Activated naive CD4-positive, alpha-beta T cell treated with anti-CD3 and anti-CD28 coated beads for 36 hours (primary cell): ENCODE data around the gene HLA-G. TPM values are rescaled to one million over a fixed set of nuclear protein-coding genes. Genes with fewer than 3 reads are reported as not detected.
"Not testable (repeated sequence)": the region's sequence is repeated elsewhere in the genome, so short reads cannot be mapped to it uniquely, and the experiment has no call there.

Source experiments
- CTCF ChIA-PET: fragments of 350-600 bp; sonication (Branson Sonifier 250); formaldehyde crosslinking; loops from one replicate; lab custom pipeline; 2021; ENCODE audit warnings: antibody characterized with exemption; lab: Charles Lee
- DNase-seq: peaks from one replicate; pipeline ENCODE4 v3.0.0-alpha.2; 2020
- H3K27ac Mint-ChIP-seq: one replicate; pipeline ENCODE4 v1.8.0; 2021; ENCODE audit warnings: mild to moderate bottlenecking, mixed read lengths
- H3K27me3 Mint-ChIP-seq: one replicate; pipeline ENCODE4 v1.8.0; 2021; ENCODE audit warnings: low read depth, mixed read lengths
- H3K36me3 Mint-ChIP-seq: one replicate; pipeline ENCODE4 v1.8.0; 2021; ENCODE audit warnings: low read depth, mixed read lengths
- H3K4me1 Mint-ChIP-seq: one replicate; pipeline ENCODE4 v1.8.0; 2021; ENCODE audit warnings: low read depth, mixed read lengths
- H3K4me3 Mint-ChIP-seq: one replicate; pipeline ENCODE4 v1.8.0; 2021; ENCODE audit warnings: mild to moderate bottlenecking, moderate library complexity, mixed read lengths
- H3K9me3 Mint-ChIP-seq: one replicate; pipeline ENCODE4 v1.8.0; 2021; ENCODE audit warnings: mixed read lengths
- intact Hi-C: fragments of 100-400 bp; cut with micrococcal nuclease; formaldehyde crosslinking; loops from one replicate; pipeline ENCODE4 v1.15.1; 2023
- total RNA-seq, 2 experiments: library from RNA; stranded (reverse); gene quantifications; one replicate each; pipeline ENCODE4 v1.2.3, GENCODE V29; 2021

Gene HLA-G
- total RNA-seq, 2 experiments from 2014 or later: 0.22 TPM; not detected in 1

DNA sequence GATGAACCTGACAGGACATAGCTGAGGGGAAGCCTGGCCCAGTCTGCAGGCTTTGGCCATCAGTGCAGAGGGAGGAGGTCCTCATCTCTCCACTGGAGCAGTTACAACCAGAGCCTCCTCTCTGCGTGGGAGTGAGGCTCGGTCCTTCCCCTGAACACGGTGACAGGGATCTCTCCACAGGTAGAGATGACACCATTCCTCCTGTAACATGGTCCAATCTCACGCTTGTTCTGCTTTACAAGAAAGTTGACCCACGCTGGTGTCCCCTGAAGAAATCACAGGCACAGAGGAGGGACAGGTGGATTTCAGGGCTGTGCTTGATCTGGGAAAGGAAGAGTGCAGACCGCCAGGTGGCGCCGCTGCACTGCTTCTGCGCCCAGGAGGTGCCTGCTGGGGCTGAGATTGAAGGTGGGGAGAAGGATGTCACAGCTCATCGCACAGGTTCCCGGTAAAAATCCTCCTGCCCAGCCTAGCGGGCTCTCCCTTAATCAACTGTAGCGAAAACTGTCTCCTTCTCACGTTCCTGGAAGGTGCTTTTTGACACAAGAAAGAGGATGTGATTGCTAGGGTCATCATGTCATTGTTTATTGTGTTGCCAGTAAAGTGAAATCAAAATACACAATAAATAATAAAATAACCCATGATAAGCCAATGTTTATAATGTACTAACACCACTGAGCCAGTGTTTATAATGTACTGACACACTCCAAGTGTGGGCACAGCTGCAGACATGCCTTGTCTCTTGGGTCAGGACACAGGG lies 20.4 kb downstream of the HLA-G start:
- Mint-ChIP-seq H3K27ac (no peak overlapping the region), H3K27me3 (peaks cover 38% of the 10 kb centered on the region), H3K4me1 (peaks cover 25% of the 10 kb centered on the region), H3K4me3 (no peak overlapping the region), H3K36me3 (no peaks in the 10 kb centered on the region), H3K9me3 (peaks cover 4% of the 10 kb centered on the region)
- peak; percentile 90 for DNase-seq
- CTCF ChIA-PET: interaction anchor here (0.7 to 3.0 kb wide), 13 partner anchors 67 to 253 kb away, joined by 3 to 45 read pairs (median 4); no protein-coding TSS in a partner anchor
- intact Hi-C loops: loop anchor here (1.0 to 5.0 kb wide), 8 partner anchors 79 to 321 kb away; partner anchors contain the start of genes HLA-A and POLR1H

DNA sequence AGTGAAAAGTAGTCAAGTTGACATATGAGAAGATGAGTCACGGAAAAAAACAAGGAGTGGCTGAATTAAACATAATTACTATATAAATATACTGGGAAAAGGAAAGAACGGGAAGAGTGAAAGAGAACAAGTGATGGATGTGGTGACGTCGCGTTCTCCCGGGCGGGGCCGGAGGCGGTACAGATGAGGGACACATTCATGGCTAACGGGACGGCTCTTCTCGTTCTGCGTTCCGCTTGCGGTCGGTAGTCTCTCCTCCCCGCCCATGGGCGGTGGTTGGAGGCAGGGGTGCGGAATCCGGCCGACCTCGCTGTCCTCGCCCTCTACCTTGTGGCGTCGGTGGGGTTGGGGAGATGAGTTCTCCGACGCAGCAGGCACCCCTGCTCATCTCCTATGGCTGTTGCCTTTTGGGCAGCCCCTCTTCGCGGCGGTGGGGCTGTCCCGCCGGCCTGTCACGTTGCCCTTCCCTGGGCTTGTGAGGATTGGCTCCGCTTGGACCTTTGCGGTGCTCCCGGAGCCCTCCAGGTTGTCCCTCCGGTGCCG lies 22.5 kb downstream of the HLA-G start:
- peaks cover 19% of the 10 kb centered on the region for H3K4me1 Mint-ChIP-seq
- no peaks in the 10 kb centered on the region for H3K36me3 Mint-ChIP-seq
- CTCF ChIA-PET: interaction anchor here (2.8 kb wide), 1 partner anchor 125 kb away, joined by 12 read pairs; no protein-coding TSS in a partner anchor
- DNase-seq: peak; percentile 56
- peaks cover 4% of the 10 kb centered on the region for H3K9me3 Mint-ChIP-seq
- no peak overlapping the region for H3K27ac Mint-ChIP-seq
- intact Hi-C loops: no loop called here
- peak overlapping the region; percentile 53 for H3K4me3 Mint-ChIP-seq
- H3K27me3 Mint-ChIP-seq: peaks cover 38% of the 10 kb centered on the region

DNA sequence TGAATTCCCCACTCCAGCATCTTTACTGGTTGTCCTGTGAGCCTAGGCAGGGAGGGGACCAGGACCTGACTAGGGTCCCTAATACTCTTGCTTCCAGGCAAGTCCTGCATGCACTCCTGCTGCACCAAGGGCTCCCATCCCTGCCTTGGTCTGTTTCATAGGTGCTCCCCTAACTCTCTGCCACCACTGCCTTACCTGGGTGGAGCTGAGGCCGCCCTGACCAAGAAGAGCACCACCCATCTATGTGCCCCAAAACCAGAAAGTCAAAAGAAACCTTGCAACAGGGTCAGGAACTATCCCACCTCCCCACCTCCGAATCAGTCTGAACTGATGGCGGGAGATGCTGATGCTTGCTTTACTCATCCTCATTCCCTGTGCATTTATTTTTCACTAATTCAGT lies 23.6 kb downstream of the HLA-G start:
- Mint-ChIP-seq H3K9me3 (no peaks in the 10 kb centered on the region), H3K4me1 (peaks cover 14% of the 10 kb centered on the region), H3K36me3 (no peaks in the 10 kb centered on the region), H3K27ac (no peak overlapping the region), H3K27me3 (peaks cover 38% of the 10 kb centered on the region), H3K4me3 (no peak overlapping the region)
- CTCF ChIA-PET: interaction anchor here (0.9 kb wide), 1 partner anchor 17 kb away, joined by 3 read pairs; no protein-coding TSS in a partner anchor
- DNase-seq: no peak
- intact Hi-C loops: no loop called here

DNA sequence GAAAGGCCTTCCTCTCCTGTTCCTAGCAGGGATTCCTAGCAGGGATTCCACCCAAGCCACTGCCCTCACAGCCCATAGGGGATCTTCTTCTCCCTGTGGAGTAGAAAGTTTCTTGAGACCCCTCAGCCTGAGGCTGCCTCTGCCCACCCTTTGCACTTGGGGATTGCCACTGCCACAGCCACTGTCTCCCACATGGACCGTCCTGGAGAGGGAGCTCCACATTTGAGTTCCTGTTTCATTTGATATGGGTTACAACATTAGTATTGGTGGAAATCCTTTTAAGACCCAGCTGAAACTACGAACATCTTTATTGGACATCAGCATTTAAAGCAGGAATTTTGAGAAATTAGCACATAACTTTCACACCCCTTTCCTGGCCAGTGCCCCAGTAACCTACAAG lies 25.6 kb downstream of the HLA-G start:
- Mint-ChIP-seq H3K4me3 (no peak overlapping the region), H3K27me3 (peaks cover 35% of the 10 kb centered on the region), H3K4me1 (peaks cover 10% of the 10 kb centered on the region), H3K27ac (no peak overlapping the region), H3K9me3 (no peaks in the 10 kb centered on the region), H3K36me3 (no peaks in the 10 kb centered on the region)
- CTCF ChIA-PET: interaction anchor here (0.5 kb wide), 1 partner anchor 122 kb away, joined by 3 read pairs; no protein-coding TSS in a partner anchor
- DNase-seq: no peak
- intact Hi-C loops: no loop called here

DNA sequence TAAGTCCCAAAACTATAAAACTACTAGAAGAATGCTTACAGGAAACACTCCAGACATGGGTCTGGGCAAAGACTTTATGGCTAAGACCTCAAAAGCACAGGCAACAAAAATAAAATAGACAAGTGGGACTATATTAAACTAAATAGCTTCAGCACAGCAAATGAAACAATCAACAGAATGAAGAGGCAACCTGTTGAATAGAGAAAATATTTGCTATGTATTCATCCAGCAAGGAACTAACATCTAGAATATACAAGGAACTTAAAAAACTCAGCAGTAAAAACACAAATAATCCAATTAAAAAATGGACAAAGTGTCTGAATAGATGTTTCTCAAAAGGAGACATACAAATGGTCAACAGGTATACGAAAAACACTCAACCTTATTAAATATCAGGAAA lies 30.4 kb downstream of the HLA-G start:
- CTCF ChIA-PET: no interaction called here
- no peak overlapping the region for H3K27ac Mint-ChIP-seq
- intact Hi-C loops: no loop called here
- H3K4me1 Mint-ChIP-seq: no peaks in the 10 kb centered on the region
- no peaks in the 10 kb centered on the region for H3K36me3 Mint-ChIP-seq
- peaks cover 7% of the 10 kb centered on the region for H3K27me3 Mint-ChIP-seq
- H3K9me3 Mint-ChIP-seq: no peaks in the 10 kb centered on the region
- no peak overlapping the region for H3K4me3 Mint-ChIP-seq
- DNase-seq: no peak

DNA sequence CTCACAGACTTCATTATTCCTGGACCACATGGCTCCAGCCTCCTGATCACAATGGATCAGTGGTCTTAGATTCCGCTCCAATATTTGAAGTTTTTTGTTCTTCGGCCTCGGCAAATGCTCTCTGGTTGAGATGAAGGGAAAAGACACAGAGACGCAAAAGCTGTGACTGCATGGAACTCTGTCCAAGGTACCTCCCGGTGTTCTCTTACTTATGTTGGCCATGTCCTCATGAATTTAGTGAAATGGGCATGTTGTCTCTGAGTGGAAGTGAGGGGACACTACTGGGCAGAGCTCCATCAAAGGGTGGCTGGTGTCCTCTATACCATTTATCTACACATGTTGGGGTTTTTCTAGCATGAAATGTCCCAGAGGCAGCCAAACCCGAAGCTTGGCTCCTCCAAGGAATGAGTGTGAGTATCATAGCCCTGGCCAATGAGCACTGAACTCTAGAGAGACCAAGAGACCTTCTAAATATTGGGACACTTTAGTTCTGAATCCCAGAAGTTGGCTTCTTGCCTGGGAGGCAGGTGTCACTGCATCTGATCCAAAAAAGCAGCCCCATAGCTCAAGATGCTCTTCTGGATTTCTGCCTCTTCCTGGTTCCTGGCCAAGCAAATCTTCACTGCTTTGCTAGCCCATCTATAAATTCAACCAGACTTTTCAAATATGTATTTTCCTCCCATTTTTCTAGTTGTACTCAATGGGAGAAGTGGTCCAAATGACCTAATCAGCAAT lies 34.1 kb downstream of the HLA-G start:
- no peak for DNase-seq
- Mint-ChIP-seq H3K9me3 (no peaks in the 10 kb centered on the region), H3K36me3 (no peaks in the 10 kb centered on the region), H3K27ac (no peak overlapping the region), H3K4me3 (no peak overlapping the region), H3K27me3 (peaks cover 17% of the 10 kb centered on the region), H3K4me1 (no peaks in the 10 kb centered on the region)
- intact Hi-C loops: no loop called here
- CTCF ChIA-PET: interaction anchor here (0.7 to 1.2 kb wide), 3 partner anchors 29 to 159 kb away, joined by 3 to 4 read pairs (median 3); no protein-coding TSS in a partner anchor

DNA sequence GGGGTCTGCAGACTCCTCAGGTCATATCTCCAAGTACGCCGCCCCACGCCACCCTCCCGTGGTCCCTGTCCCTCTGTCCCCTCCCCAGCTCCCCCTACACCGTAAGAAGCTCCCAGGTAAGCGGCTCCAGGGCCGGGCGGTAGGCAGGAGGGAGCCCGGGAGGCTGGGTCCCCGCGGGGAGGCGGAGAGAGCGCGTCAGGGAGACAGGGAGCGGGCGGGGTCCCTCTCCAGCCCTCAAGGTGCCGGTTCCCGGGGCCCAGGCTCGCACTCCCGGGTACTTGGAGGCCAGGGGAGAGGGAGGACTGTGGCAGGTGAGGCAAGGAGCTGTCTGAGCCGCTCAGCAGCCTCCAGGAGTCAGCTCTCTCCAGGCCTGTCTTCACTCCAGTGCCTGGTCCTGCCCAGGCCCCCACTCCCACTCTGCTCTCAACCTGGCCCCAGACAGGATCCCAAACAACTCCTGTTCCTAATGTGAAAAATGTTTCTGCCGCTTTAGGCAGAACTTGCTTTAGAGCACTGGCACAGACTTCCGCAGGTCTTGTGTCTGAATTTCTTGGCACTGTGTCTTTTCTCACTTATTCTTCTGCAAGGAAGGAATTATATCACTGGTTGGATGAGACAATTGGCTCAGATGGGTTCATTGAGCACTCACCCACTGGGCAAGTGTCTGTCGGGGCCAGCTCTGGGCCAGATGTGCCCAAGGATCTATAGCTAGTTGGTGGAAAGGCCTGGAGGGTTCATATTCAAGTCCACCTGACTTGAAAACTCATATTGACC lies 36.6 kb downstream of the HLA-G start:
- Mint-ChIP-seq H3K4me1 (no peaks in the 10 kb centered on the region), H3K9me3 (no peaks in the 10 kb centered on the region), H3K36me3 (no peaks in the 10 kb centered on the region), H3K27ac (no peak overlapping the region), H3K27me3 (peaks cover 17% of the 10 kb centered on the region), H3K4me3 (no peak overlapping the region)
- CTCF ChIA-PET: no interaction called here
- intact Hi-C loops: no loop called here
- no peak for DNase-seq

DNA sequence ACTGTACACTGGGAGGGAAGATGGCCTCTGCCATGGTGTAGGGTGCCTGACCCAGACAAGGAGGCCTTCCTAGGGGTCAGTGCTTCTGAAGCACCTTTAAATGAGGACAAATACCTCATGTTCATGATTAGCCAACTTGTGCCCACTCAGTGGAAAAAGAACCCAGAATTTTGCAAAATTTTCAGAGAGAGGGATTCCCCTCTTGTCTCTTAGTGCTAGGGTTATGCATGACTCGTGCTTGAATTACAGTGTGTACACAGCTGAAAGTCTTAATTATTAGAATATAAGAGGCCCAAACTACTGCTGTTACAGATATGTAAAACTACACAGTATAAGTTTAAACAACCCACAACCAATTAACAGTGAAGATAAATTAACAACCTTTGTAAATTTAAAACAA lies 38.0 kb downstream of the HLA-G start:
- no peak for DNase-seq
- Mint-ChIP-seq H3K4me1 (no peaks in the 10 kb centered on the region), H3K36me3 (no peaks in the 10 kb centered on the region), H3K4me3 (no peak overlapping the region), H3K9me3 (no peaks in the 10 kb centered on the region), H3K27ac (no peak overlapping the region), H3K27me3 (peaks cover 17% of the 10 kb centered on the region)
- intact Hi-C loops: no loop called here
- CTCF ChIA-PET: no interaction called here

DNA sequence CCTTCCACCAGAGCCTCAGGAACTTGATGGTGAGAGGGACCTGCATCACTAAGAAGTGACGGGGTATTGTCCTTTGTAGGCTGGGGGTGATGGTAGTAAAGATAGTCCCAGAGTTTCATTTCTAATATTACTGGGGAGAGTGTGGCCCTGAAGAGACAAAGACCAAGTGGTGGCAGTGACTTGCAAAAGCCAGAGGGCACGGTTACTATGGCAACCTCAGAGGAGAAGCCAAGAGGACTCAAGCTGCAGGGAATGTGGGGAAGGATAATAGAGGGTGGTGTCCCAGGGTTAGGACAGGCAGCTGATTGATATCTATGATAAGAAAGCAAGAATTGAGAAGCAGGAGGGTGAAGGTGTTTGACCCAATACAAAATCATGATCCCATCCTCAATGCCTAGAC lies 42.5 kb downstream of the HLA-G start:
- H3K4me1 Mint-ChIP-seq: no peaks in the 10 kb centered on the region
- H3K9me3 Mint-ChIP-seq: peaks cover 2% of the 10 kb centered on the region
- CTCF ChIA-PET: no interaction called here
- H3K27ac Mint-ChIP-seq: no peak overlapping the region
- intact Hi-C loops: no loop called here
- DNase-seq: no peak
- no peak overlapping the region for H3K4me3 Mint-ChIP-seq
- H3K27me3 Mint-ChIP-seq: no peaks in the 10 kb centered on the region
- H3K36me3 Mint-ChIP-seq: no peaks in the 10 kb centered on the region

DNA sequence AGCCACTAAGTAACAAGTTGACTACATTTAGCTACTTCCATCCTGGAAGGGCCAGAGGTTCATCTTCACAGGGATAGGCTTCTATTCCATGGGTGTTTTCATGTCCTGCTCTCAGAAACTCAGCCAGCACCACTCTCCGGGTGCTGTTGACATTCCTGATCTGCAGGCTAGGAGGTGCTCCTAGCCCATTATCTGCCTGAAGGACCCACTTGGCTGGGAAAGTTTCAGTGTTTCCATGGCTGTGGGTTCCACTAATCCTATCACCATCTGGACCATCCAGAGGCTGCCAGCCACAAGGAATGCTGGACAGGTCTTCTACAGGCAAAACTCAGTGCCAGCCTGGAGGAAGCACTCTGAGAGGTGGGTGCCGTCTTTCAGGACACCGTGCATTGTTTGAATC lies 45.2 kb downstream of the HLA-G start:
- Mint-ChIP-seq H3K27me3 (no peaks in the 10 kb centered on the region), H3K9me3 (peaks cover 12% of the 10 kb centered on the region), H3K4me3 (no peak overlapping the region), H3K4me1 (no peaks in the 10 kb centered on the region), H3K27ac (no peak overlapping the region), H3K36me3 (peaks cover 4% of the 10 kb centered on the region)
- CTCF ChIA-PET: no interaction called here
- intact Hi-C loops: no loop called here
- DNase-seq: no peak

DNA sequence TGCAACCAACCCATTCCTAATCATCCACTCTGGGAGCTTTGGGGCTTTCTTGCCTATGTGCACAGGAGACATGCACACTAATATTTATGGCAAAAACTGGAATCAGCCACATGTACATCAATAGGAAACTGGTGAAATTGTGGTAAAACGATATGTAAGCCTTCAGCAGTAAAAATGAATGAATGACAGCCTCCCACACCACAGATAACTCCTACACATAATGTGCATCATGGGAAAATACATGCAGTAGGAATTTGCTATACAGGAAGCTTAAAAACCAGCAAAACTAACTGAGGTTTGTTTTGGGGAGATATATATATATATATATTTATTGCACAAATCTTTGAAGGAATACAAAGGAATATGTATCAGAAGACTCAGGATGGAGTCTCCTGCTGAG lies 47.6 kb downstream of the HLA-G start:
- H3K9me3 Mint-ChIP-seq: peaks cover 12% of the 10 kb centered on the region
- no peak overlapping the region for H3K4me3 Mint-ChIP-seq
- CTCF ChIA-PET: no interaction called here
- no peak for DNase-seq
- no peak overlapping the region for H3K27ac Mint-ChIP-seq
- H3K4me1 Mint-ChIP-seq: no peaks in the 10 kb centered on the region
- peaks cover 4% of the 10 kb centered on the region for H3K36me3 Mint-ChIP-seq
- intact Hi-C loops: no loop called here
- H3K27me3 Mint-ChIP-seq: no peaks in the 10 kb centered on the region

DNA sequence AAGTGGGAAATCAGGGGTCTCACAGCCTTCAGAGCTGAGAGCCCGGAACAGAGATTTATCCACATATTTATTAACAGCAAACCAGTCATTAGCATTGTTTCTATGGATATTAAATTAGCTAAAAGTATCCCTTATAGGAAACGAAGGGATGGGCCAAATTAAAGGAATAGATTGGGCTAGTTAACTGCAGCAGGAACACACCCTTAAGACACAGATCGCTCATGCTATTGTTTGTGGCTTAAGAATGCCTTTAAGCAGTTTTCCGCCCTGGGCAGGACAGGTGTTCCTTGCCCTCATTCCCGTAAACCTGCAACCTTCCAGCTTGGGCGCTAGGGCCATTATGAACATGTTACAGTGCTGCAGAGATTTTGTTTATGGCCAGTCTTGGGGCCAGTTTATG lies 48.1 kb downstream of the HLA-G start:
- H3K27ac Mint-ChIP-seq, H3K4me3 Mint-ChIP-seq, intact Hi-C loops, CTCF ChIA-PET, H3K36me3 Mint-ChIP-seq, H3K27me3 Mint-ChIP-seq, H3K4me1 Mint-ChIP-seq, DNase-seq: not testable (repeated sequence)
- peaks cover 12% of the 10 kb centered on the region for H3K9me3 Mint-ChIP-seq
